ENCODE measurements around the gene METTL1.

Gene METTL1

DNA sequence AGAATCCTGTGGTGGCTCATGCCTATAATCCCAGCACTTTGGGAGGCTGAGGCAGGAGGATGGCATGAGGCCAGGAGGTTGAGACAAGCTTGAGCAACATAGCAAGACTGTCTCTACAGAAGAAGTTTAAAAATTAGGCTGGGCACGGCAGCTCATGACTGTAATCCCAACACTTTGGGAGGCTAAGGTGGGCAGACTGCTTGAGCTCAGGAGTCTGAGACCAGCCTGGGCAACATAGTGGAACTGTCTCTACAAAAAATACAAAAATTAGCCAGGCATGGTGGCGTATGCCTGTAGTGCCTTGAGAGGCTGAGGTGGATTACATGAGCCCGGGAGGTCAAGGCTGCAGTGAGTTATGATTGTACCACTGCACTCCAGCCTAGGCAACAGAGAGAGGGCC, 4.0 kb downstream of the METTL1 start:
- no peak for DNase-seq (ENCODE audit: low spot score)

DNA sequence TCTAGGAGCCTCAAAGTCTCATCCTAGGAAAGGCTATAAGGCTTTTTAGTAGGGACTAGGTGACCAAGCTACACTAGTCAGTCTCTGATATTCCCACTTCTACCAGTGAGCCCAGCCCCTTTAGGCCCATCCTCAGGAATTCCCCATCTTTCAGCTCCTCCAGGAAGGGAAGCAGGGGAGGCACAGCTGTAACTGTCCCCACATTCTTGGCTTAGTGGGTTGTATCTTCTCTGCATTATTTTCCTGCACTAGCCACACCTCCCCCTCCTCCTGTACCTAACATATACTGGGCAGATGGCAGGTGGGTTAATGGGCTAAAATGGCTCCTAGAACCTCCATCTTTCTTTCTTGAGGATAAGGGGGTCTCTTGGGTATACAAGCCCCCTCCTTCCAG, 4.6 kb downstream of the METTL1 start:
- DNase-seq (ENCODE audit: low spot score) = no peak

DNA sequence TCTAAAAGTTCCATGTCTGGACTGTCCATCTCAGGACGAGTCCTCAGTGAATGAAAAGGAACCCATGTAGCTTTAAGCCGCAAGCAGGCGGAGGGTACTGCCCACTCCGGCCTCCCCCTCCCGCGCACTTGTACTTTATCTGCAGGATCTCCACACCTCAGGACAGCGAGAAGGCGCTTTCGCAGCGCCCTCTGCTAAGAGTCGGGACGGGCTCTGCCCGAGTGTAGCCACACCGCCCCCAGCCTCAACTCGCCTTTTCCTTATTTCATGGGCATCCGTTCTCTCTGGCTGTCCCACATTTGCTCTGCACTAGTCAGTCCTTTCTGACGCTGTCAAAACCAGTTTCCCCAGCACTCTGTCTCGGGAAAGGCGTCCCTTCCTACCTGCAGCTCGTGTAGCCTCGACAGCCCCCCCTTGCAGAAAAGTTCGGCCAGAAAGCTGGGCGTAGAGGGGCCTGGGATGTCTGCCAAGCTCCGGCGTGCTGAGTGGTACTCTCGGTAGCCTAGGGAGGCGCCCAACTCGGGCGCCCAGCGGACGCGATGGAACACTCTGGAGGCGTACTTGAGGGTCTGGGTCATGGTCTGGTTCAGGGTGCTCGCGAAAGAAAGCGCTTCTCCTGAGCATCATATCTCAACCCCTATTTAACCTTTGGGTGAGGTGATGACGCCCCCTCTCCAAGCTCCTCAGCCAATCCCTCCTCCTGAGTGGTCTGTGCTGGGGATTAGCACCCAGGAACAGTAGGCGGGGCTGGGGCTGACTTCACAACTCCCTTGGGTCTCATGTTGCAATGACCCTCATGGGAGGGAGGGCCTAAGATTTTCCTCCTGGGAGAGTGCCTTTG, 5.2 kb downstream of the METTL1 start, which contains the start of gene CYP27B1:
Gene CYP27B1 (minus strand): TSS at position 615 of the 841 bp plus-strand sequence. CDS start 37 bp downstream, at position 578.
- DNase-seq (ENCODE audit: low spot score) = no peak

DNA sequence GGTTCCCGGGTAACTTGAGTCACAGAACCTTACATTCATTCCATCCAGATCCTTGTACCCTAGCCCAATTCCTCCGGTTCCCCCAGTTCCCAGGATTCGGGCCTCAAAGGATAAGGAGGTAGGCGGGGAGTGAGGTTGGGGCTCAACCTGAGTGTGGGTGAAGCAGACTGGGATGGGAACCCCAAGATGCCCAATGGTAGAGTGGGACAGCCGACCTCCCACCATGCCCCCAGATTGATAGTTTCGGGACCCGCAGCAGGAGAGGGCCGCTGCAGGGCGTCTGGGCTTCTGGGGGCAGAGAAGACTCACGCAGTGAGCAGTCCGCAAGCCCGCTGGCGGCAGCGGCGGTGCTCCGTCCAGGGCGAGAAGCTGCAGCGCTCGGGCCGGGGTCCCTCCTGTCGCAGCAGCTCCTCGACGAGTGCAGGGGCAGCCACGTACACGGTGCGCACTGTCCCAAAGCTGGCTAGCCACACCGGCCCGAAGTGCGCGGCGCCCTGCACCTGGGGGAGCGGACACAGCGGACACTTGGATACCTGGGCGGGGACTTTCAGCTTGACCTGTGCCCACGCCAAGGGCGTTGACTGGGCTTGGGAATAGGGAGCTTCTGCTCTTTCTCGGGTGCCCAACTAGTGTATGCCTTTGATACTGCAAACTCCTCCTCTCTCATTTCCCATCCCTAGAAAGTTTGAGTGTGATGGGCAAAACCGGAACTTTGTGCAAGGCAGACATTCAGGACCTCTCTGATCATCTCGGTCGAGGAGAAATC, 6.0 kb downstream of the METTL1 start:
- DNase-seq (ENCODE audit: low spot score) = no peak

DNA sequence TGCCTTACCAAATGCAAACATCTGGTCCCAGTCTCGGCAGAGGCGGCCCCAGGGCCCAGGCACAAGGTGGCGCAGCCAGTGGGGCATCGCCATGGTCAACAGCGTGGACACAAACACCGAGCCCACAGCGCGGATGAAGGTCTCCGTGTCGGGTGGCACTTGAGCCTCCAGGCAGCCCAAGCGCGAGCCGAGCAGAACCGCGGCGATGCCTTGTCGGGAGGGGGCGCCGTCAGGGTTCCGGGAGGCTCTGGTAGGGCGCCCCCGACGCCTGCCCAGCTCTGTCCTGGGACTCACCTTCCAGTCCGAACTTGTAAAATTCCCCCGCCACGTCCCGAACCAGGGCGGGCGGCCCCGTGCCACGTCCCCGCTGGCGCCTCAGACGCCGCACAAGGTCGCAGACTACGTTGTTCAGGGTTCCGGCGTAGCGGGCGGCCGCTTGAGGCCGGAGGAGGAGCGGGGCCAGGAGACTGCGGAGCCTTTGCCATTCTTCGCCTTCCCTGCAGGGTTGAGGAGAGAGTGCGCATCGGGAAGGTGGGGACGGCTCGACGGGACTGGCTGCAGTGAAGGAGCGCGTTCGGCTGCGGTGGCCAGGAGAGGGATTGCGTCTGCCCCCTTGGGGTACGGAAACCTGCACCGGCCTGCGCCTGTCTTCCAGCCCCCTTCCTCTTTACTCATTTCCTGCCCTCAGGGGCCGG, 6.8 kb downstream of the METTL1 start:
- DNase-seq (ENCODE audit: low spot score) = peak; percentile 53

DNA sequence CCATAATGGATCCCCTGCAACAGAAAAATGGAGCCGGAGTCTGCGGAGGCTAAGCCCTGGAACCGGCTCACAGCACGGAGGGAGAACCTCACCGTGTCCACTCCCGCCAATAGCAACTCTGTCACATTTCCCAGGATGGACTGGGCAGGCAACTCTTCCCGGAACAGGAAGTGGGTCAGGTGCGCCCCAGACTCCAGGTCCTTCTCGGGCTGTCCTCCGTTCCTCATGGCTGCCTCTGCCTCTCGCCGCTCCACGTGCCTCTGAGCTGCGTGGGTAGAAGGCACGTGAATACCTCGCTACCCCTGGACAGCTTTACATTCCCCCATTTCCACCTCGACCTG, 7.3 kb downstream of the METTL1 start:
- no peak for DNase-seq (ENCODE audit: low spot score)

DNA sequence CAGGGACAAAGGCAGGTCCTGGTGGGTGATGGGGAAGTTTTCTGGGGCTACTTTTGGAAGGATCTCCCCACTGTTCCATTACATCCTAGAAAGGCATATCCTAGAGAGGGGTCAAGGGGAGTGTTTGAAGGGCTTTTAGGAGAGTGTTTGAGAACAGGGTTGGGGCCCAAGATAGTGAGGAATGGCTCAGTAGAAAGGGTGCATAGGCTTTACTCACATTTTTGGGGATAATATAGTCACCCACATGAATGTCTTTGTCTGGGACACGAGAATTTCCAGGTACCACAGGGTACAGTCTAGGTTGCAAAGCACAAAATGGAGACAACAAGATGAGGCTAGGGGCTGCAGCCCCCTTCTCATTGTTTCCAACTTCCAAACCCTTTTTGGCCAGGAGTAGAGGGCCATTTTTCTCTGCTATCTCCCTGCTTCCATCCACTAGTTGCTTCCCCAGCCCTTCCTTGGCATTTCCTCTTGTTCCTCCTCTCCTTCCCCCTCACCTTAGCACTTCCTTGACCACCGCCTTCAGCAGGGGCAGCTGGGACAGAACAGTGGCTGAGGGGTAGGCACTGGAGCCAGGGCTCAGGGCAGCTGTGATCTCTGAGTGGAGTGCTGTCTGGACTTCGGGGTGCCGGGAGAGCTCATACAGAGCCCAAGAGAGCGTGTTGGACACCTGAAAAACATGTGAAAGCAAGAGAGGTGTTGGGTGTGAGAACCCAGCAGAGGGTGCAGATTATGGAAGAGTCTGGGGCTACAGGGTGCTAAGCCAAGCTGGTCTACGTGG, 7.8 kb downstream of the METTL1 start:
- no peak for DNase-seq (ENCODE audit: low spot score)

DNA sequence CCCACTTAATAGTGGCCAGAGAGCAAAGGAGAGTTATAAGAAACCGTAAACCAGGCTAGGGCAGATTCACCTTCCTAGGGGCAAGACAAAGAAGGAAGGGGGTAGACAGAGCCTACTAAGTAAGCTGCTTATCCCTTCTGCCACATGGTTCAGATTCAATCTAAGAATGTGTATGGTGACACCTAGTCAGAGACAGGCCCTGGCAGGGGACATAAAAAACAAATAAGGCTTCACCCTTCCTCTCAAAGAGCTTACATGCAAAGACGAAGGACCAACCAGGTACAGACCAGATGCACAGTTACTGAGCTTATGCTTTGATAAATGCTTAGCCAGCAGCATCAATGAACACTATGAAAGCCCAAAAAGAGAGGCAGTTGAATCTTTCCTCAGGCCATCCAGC, 9.4 kb downstream of the METTL1 start:
- no peak for DNase-seq (ENCODE audit: low spot score)

DNA sequence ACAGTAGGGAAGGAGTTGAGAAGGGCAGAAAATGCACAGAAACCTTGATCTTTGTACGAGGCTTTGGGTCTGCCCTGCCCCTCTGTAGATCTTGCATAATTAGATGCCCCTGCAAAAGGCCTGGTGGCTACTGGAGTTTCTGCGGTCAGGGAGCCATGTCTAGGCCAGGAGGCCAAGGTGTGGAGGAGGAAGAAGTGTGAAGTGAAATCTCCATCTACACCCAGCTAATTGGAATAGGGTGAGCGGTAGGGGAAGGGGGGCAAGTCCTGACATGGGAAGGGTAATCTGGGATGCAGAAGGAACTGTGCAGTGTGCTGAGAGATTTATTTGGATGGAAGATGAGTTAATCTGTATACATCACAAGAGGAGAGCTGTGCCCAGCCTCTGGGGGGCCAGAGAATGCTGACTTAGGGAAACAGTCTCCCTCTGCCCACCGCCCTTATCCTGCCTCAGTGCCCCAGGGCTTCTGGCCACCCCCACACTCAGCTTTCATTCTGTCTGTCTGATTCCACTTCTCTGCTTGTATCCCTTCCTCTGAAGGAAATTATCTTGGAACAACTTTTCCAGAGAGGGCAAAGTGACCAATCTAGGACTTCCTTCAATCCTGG, 10.4 kb downstream of the METTL1 start:
- DNase-seq (ENCODE audit: low spot score) = no peak

DNA sequence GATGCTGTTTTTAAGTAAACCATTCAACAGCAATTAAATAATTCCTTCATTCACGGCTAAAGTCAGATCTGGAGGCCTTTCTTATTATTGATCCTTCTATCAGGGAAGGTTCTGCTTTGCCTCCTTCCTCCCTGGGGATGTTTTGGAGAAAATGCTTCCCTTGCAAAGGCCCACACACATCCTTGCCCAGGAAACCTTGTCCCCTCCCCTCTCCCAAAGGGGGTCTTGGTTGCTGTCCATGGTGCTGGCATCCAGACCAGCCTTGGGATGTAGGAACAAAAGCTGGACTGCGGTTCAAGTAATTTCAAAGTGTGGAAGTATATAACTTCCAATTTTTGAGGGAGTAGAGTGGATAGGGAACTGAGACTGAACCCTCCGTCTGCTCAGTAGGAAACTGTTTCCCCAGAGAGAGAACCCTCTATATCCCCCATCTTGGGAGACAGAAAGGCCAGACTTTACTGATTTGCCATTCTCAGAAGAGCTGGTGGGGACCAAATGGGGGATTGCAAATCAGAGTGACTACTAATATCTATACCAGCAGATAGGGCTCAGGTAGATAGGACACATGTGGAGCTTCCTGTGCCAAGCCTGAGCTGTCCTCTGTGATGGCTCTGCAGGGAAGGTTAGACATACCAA, 11.4 kb downstream of the METTL1 start:
- DNase-seq (ENCODE audit: low spot score) = no peak

DNA sequence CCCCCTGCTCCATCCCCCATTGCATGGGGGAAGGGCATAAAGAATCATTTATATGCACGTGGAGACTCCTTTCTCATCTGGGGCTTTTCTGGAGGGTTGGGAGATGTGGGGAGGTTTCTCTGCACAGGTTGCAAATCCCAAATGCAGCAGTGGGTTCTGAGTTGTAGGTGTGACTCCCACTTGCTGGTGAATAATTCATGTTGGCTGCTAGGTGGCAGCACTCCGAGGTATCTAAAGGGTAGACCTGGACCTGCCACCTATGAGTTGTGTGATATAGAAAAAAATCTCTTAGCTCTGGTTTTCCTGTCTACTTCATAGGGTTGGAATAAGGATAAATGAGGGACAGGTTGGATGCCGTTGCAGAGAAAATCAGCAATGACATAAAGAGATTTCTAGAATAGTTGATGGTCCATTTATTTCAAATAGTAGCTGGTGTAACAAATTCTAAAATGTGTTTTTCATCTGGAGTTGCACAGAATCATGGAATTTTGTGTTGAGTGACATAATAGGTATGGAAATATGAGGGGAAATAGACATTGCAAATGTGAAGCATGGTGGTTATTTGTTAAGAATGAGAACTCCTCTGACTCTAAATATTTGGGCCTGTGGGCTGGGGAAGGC, 12.4 kb downstream of the METTL1 start:
- DNase-seq (ENCODE audit: low spot score) = peak; percentile 62

DNA sequence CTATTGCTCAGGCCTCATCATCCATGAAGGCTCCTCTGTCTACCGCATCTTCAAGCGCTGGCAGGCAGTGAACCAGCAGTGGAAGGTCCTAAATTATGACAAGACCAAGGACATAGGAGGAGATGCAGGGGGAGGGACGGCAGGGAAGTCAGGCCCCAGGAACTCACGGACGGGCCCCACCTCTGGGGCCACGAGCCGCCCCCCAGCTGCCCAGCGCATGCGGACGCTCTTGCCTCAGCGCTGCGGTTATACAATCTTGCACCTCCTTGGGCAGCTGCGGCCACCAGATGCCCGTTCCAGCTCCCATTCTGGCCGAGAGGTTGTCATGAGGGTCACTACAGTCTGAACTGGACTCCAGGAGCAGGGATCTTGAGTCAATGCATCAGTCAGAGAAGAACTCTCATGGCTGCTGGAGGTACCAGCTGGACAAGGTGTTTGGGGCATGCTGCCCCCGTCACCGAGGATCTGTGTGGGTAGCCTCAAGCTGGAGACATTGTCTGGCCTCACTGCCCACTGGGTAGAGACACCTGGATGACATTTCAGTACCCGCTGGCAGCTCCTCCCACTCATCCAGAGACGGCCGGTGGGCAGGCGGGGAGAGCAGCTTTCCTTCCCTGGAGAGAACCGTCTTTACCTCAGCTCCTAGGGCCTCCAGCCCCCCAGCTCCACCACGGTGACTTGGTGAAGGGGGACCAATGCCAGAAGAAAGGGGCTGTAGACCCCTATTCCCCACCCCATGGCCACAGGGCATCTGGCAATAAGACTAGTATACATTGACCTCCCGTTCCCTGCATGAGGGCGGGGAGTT, 13.1 kb downstream of the METTL1 start:
- no peak for DNase-seq (ENCODE audit: low spot score)

DNA sequence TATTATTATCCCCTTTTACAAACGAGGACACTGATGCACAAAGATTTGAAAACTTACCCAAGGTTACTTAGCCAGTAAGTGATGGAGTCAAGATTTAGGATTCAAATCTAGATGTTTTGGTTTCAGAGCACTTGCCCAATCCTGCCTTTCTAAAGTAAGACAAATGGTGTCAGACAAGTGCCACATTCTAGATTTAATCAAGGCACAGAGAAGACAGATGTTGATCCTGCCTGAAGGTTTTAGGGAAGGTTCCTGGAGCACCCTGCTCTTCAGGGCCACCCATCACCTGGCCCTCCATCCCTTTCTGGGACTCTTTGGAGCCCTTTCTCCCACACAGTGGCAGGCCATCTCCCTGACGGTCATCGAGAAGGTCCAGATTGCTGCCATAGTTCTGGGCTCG, 14.1 kb downstream of the METTL1 start:
- DNase-seq (ENCODE audit: low spot score) = no peak

DNA sequence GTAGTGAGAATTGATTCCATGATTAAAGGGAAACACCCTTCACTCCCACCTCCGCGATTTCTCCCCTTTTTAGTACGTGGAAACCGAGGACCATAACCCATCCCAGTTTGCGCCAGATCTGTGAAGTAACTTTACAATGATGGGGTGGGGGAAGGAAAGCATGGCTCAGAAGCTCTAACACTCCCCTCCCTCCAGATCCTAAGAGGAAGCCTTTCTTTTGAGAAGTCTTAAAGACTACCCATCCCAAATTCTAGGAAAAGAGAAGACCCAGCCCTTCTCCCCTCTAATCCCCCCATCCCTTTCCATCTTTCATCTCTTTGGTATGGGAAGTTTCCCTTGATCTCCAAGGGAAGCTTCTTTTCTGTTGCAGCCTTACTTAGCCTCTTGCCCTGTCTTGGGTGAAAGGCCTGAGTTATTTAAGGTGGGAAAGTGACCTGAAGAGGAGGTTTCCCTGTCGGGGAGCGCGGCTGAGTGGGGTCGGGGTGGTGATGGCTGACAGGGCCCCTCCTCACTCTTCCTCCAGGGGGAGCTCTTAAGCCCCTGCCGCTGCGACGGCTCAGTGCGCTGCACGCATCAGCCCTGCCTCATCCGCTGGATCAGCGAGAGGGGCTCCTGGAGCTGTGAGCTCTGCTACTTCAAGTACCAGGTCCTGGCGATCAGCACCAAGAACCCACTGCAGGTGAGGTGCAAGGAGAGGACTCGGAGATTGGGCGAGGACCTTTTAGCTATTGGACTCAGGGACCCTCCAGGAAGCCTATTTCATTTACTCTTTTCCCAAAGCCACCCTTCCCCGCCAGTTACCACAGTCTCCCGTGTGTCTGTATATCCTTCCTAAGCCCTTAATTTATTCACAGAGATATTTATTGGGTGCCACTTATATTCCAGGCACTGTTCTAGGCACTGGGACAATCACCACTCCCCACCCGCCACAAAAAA, 15.2 kb downstream of the METTL1 start:
- DNase-seq (ENCODE audit: low spot score) = peak; percentile 86

DNA sequence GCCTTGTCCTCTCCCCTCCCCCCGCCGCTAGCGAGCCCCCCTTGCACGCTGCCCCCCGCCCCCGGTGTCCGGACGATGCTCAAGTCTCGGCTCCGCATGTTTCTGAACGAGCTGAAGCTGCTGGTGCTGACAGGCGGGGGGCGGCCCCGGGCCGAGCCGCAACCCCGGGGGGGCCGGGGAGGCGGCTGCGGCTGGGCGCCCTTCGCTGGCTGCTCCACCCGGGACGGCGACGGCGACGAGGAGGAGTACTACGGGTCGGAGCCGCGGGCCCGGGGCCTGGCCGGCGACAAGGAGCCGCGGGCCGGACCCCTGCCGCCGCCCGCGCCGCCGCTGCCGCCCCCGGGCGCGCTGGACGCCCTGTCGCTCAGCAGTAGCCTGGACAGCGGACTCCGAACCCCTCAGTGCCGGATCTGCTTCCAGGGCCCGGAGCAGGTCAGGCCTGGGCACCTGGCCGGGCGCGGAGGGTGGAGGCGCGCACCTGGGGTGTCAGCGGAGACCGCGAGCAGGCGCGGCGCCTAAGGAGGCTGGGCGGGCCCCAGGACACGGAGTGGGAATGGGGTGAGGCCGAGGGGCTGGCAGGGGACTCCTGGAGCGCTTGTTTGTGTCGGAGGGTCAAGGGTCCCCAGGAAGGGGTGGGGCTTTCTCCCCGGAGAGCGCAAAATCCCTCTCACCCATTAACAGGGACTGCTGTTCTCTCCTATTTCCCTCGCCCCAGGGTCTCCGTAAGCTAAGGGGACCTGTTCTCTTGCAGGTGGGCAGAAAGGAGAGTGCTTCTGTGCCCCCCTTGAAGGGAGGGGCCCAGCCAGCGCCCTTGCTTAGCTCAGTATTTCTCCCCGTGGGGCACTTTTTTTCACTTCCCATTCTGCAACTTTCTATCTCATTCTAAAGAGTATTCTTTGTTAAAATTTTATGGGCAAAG, 16.2 kb downstream of the METTL1 start:
- DNase-seq (ENCODE audit: low spot score) = peak; percentile 68

DNA sequence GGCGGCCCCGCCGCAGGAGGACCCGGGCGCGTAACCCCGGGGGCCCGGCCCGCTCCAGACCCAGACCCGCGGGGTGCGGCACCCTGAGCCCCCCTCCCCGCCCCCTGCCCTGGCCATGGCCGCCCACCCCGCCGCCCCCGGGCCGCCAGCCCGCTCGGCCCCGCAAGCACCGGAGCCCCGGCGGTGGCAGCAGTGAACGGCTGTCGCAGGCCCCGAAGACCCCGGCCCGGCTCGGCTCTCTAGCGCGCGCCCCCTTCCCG, 16.8 kb downstream of the METTL1 start:
- no peak for DNase-seq (ENCODE audit: low spot score)

DNA sequence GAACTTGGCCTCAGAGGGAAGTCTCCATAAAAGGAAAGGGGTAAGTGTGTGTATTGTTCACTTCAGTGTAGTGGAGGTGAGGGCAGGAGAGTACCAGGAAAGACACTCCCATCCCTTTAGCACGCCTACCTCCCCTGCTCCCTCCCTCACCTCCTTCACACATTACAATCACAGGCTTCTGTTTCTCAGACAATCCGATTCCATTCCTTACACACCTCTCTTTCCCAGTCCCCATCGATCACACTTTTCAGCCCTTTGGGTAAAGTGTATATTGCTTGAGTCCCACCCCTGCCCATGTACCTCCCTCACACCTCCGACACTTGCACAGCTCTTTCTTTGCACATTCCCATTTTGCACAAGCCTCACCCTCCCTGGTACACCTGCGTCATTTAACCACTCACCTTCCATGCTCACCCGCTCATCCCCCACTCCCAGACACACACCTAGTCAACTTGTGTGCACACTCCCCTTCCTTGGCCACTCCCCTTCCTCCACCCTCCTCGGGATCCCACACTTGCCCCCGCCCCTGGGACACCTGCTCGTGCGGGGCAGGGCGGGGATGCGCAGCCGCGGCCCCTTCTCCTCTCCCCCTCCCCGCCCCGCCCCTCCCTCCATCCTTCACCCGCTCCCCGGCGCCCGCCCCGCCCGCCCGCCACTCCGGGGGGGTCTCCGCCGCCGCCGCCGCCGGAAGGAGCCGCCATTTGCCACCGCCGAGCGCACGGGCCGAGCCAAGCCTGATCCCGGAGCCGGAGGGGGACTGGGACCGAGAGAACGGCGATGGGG, 17.3 kb downstream of the METTL1 start, which contains the start of gene MARCHF9:
Gene MARCHF9 (plus strand): TSS at position 693 of the 783 bp plus-strand sequence. CDS start 426 bp downstream, outside the sequence.
- peak; percentile 84 for DNase-seq (ENCODE audit: low spot score)
